IMR-90 (cell line): ENCODE data around the gene INPP5A. TPM values are rescaled to one million over a fixed set of nuclear protein-coding genes. Genes with fewer than 3 reads are reported as not detected.

ENCODE experiments used
- ATAC-seq: fragments of 200-7000 bp; cut with Tn5 transposase; 2 replicates; pipeline ENCODE4 v1.9.1; 2020; ENCODE audit warnings: low read depth, mild to moderate bottlenecking, moderate library complexity
- BruUV-seq: library from RNA; stranded (reverse); fragments of 400-500 nt; replicated peaks from 2 replicates; lab custom pipeline; 2021; lab: Mats Ljungman, UMichigan
- CTCF ChIA-PET: fragments of 300-600 bp; formaldehyde crosslinking; extraction: SDS; loops from one replicate; lab custom pipeline; 2021; ENCODE audit warnings: antibody characterized with exemption; lab: Yijun Ruan, JAX
- POLR2A ChIA-PET: fragments of 300-600 bp; sonication (Branson Sonifier 250); formaldehyde crosslinking; loops from one replicate; lab custom pipeline; 2022; ENCODE audit warnings: antibody characterized with exemption; ENCODE audit not compliant: unreplicated experiment; lab: Charles Lee
- DNase-seq: peaks from one replicate; pipeline ENCODE4 v3.0.0; 2013
- H2AFZ ChIP-seq: replicated peaks from 2 replicates; pipeline ENCODE3; 2013; ENCODE audit warnings: low read length, mild to moderate bottlenecking; ENCODE audit not compliant: poor library complexity
- H2AK5ac ChIP-seq: 2 replicates; pipeline ENCODE4 v1.6.1; 2013; ENCODE audit warnings: low read depth, low read length, inconsistent platforms
- H2AK9ac ChIP-seq: replicated peaks from 2 replicates; pipeline ENCODE3; 2013; ENCODE audit warnings: mild to moderate bottlenecking, low read depth, low read length, moderate library complexity; ENCODE audit not compliant: poor library complexity
- H2BK120ac ChIP-seq: 2 replicates; pipeline ENCODE4 v1.6.1; 2013; ENCODE audit warnings: low read depth, low read length, inconsistent platforms
- H2BK15ac ChIP-seq: 3 replicates; pipeline ENCODE4 v1.6.1; 2013; ENCODE audit warnings: low read depth, low read length, inconsistent platforms
- H2BK20ac ChIP-seq: 2 replicates; pipeline ENCODE4 v1.6.1; 2013; ENCODE audit warnings: low read depth, mild to moderate bottlenecking, inconsistent platforms, low read length, moderate library complexity
- H2BK5ac ChIP-seq: 2 replicates; pipeline ENCODE4 v1.6.1; 2013; ENCODE audit warnings: mild to moderate bottlenecking, low read depth, low read length, inconsistent platforms; ENCODE audit not compliant: poor library complexity, severe bottlenecking
- H3K14ac ChIP-seq: replicated peaks from 2 replicates; pipeline ENCODE4 v1.6.1; 2013; ENCODE audit warnings: low read depth, low read length, inconsistent platforms
- H3K18ac ChIP-seq: 2 replicates; pipeline ENCODE4 v1.6.1; 2013; ENCODE audit warnings: low read depth, low read length, control low read depth
- H3K23ac ChIP-seq: 2 replicates; pipeline ENCODE4 v1.6.1; 2013; ENCODE audit warnings: low read depth, low read length, inconsistent platforms
- H3K27ac ChIP-seq: 2 replicates; pipeline ENCODE4 v1.5.1; 2013; ENCODE audit warnings: mild to moderate bottlenecking, control low read depth, low read length; ENCODE audit not compliant: insufficient read depth
- H3K27me3 ChIP-seq: 2 replicates; pipeline ENCODE4 v1.6.1; 2013; ENCODE audit warnings: low read length; ENCODE audit not compliant: control insufficient read depth, insufficient read depth
- H3K36me3 ChIP-seq: 2 replicates; pipeline ENCODE4 v1.6.1; 2013; ENCODE audit warnings: low read length, mixed read lengths; ENCODE audit not compliant: control insufficient read depth, insufficient read depth
- H3K4ac ChIP-seq: 2 replicates; pipeline ENCODE4 v1.6.1; 2013; ENCODE audit warnings: low read depth, low read length, inconsistent platforms
- H3K4me1 ChIP-seq: 2 replicates; pipeline ENCODE4 v1.6.1; 2013; ENCODE audit warnings: low read length, mixed read lengths; ENCODE audit not compliant: control insufficient read depth, insufficient read depth
- H3K4me2 ChIP-seq: 2 replicates; pipeline ENCODE4 v1.6.1; 2013; ENCODE audit warnings: low read depth, mild to moderate bottlenecking, control low read depth, low read length, moderate library complexity
- H3K4me3 ChIP-seq: 2 replicates; pipeline ENCODE4 v1.5.1; 2013; ENCODE audit warnings: low read depth, mild to moderate bottlenecking, control low read depth, low read length, moderate library complexity; ENCODE audit not compliant: insufficient read depth
- H3K56ac ChIP-seq: 2 replicates; pipeline ENCODE4 v1.6.1; 2013; ENCODE audit warnings: low read length, inconsistent platforms; ENCODE audit not compliant: insufficient read depth; ENCODE audit errors: extremely low read depth
- H3K79me1 ChIP-seq, 2 experiments: 2 replicates each; pipeline ENCODE4 v1.6.1; 2013; ENCODE audit warnings: low read length in 2 of 2, inconsistent platforms in 1 of 2, low read depth in 1 of 2
- H3K9ac ChIP-seq: 2 replicates; pipeline ENCODE4 v1.6.1; 2013; ENCODE audit warnings: low read depth, low read length, control low read depth
- H3K9me1 ChIP-seq: 2 replicates; pipeline ENCODE4 v1.6.1; 2013; ENCODE audit warnings: low read length, inconsistent platforms; ENCODE audit not compliant: insufficient read depth
- H3K9me3 ChIP-seq: 2 replicates; pipeline ENCODE4 v1.6.1; 2013; ENCODE audit warnings: low read length; ENCODE audit not compliant: control insufficient read depth, insufficient read depth
- H4K20me1 ChIP-seq: 2 replicates; pipeline ENCODE4 v1.6.1; 2013; ENCODE audit warnings: low read length, inconsistent platforms; ENCODE audit not compliant: insufficient read depth
- H4K5ac ChIP-seq: 2 replicates; pipeline ENCODE4 v1.6.1; 2013; ENCODE audit warnings: mild to moderate bottlenecking, low read depth, low read length, control low read depth
- H4K8ac ChIP-seq, 2 experiments: 2 replicates each; pipeline ENCODE4 v1.6.1; 2013; ENCODE audit warnings: low read depth in 2 of 2, low read length in 2 of 2, control low read depth in 1 of 2, inconsistent platforms in 1 of 2
- H4K91ac ChIP-seq: 2 replicates; pipeline ENCODE4 v1.6.1; 2013; ENCODE audit warnings: low read depth, low read length, inconsistent platforms; ENCODE audit not compliant: insufficient read depth
- BHLHE40 ChIP-seq: fragments of 150-350 bp; IDR thresholded peaks from 2 replicates; pipeline ENCODE4 v1.6.1; 2016; ENCODE audit warnings: mild to moderate bottlenecking, low read depth, low read length
- CEBPB ChIP-seq: IDR thresholded peaks from 2 replicates; pipeline ENCODE4 v1.6.1; 2012; ENCODE audit warnings: low read depth, low read length, improper control_type of control experiment
- NFE2L2 ChIP-seq: fragments of 150-350 bp; IDR thresholded peaks from 2 replicates; pipeline ENCODE4 v1.6.1; 2016; ENCODE audit warnings: low read depth, mild to moderate bottlenecking, low read length
- RAD21 ChIP-seq: IDR thresholded peaks from 2 replicates; pipeline ENCODE4 v1.6.1; 2012; ENCODE audit warnings: low read length, improper control_type of control experiment
- RCOR1 ChIP-seq: IDR thresholded peaks from 2 replicates; pipeline ENCODE4 v1.6.1; 2012; ENCODE audit warnings: mild to moderate bottlenecking, low read length, improper control_type of control experiment; ENCODE audit not compliant: insufficient replicate concordance
- RFX5 ChIP-seq: IDR thresholded peaks from 2 replicates; pipeline ENCODE4 v1.8.0; 2012; ENCODE audit warnings: low read depth, mild to moderate bottlenecking, low read length, moderate library complexity
- WGBS, 2 experiments: methylation state at CpG; one replicate each; pipeline versions ENCODE4 v1.1.5 to v1.1.7; 2013; ENCODE audit warnings: missing lambda C conversion rate in 2 of 2; ENCODE audit not compliant: insufficient read length in 1 of 2; ENCODE audit errors: extremely low coverage in 2 of 2; 5-methylcytosine and 5-hydroxymethylcytosine counted together
- dilution Hi-C: fragments of 300-500 bp; cut with HindIII; formaldehyde crosslinking; loops from one replicate; pipeline ENCODE4 v1.14.3; 2018; ENCODE audit warnings: low sequenced_read_pairs; ENCODE audit not compliant: unreplicated experiment
- in situ Hi-C: fragments of 300-500 bp; cut with MboI; formaldehyde crosslinking; loops from 3 replicates; pipeline ENCODE4 v1.14.3; 2019; ENCODE audit warnings: low sequenced_read_pairs, inconsistent platforms, mixed read lengths
- intact Hi-C: fragments of 100-400 bp; cut with micrococcal nuclease; formaldehyde crosslinking; loops from 2 replicates; pipeline ENCODE4 v1.10.0; 2022
- polyA plus RNA-seq, 3 experiments: library from polyadenylated mRNA; depleted of rRNA; stranded (reverse); fragments of >200 nt; gene quantifications; 2 replicates each; pipeline ENCODE4 v1.2.3, GENCODE V29; 2012; ENCODE audit warnings: low replicate concordance in 1 of 3
- total RNA-seq: library from RNA; depleted of rRNA; stranded (reverse); fragments of >200 nt; gene quantifications from 2 replicates; pipeline ENCODE4 v1.2.3, GENCODE V29; 2012

The INPP5A gene
- total and polyA plus RNA-seq, 2 of the 4 experiments (the other 2 are of a cell fraction), result 21.4 to 36.7 TPM

DNA sequence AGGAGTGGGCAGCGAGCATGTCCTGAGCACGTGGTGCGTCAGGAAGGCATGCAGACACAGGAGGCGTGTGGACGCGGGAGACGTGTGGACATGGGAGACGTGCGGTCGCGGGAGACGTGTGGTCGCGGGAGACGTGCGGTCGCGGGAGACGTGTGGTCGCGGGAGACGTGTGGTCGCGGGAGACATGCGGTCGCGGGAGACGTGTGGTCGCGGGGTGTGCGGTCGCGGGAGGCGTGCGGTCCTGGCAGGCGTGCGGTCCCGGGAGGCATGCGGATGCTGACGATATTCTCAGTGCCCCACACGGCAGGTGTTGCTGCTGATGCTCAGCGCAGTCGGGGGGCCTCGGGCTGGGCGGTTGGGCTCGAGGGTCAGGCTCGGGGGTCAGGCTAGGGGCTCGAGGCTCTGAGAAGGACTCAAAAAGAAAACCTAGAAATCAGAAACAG is 154.1 kb downstream of the INPP5A start:
- POLR2A ChIA-PET, result no interaction called here
- no peak overlapping the region for H2AK9ac ChIP-seq
- TF ChIP-seq BHLHE40 (no peak), NFE2L2 (no peak), CEBPB (no peak), RFX5 (no peak), RCOR1 (no peak), RAD21 (no peak)
- intact Hi-C loops (no loop called here), in situ Hi-C loops (no loop called here), dilution Hi-C loops (no loop called here)
- no peak overlapping the region for H2BK5ac ChIP-seq
- H4K8ac ChIP-seq, result no peak overlapping the region
- no peak overlapping the region for H3K4me3 ChIP-seq
- no peak overlapping the region for H2AK5ac ChIP-seq
- 97% methylated on average over 35 of the region's 48 CpGs; no CpG with 5 or more reads in 1 of the 2 experiments for WGBS, 2 experiments
- no peak overlapping the region for H3K4ac ChIP-seq
- H4K20me1 ChIP-seq, result peaks cover 6% of the 10 kb centered on the region; the same call in 1 of the 2 replicates
- H2AFZ ChIP-seq, result no peak overlapping the region
- no peak overlapping the region for H3K9ac ChIP-seq
- no peaks in the 10 kb centered on the region for H3K9me3 ChIP-seq
- peaks cover 8% of the 10 kb centered on the region for H3K9me1 ChIP-seq
- H3K27me3 ChIP-seq, result no peaks in the 10 kb centered on the region
- DNase-seq (no peak), ATAC-seq (no peak)
- no peak overlapping the region for H3K27ac ChIP-seq
- H3K4me2 ChIP-seq, result no peak overlapping the region
- H3K18ac ChIP-seq, result no peak overlapping the region
- H2BK15ac ChIP-seq, result no peak overlapping the region
- CTCF ChIA-PET, result no interaction called here
- no peaks in the 10 kb centered on the region for H3K4me1 ChIP-seq
- peaks cover 6% of the 10 kb centered on the region for H3K36me3 ChIP-seq
- no TSS peak for BruUV-seq
- no peak overlapping the region for H4K5ac ChIP-seq
- H4K91ac ChIP-seq, result no peak overlapping the region
- H3K56ac ChIP-seq, result no peak overlapping the region
- H3K14ac ChIP-seq, result no peak overlapping the region
- H2BK20ac ChIP-seq, result no peak overlapping the region
- no peak overlapping the region for H3K23ac ChIP-seq
- no peak overlapping the region for H2BK120ac ChIP-seq
- peaks cover 11 to 20% of the 10 kb centered on the region in 2 experiments for H3K79me1 ChIP-seq
